ENCODE measurements around the gene PRUNE2.

- TF ChIP-seq CTCF (IDR thresholded peaks at IDR 0.05) (no peak), POLR2A (IDR thresholded peaks at IDR 0.05) (no peak)
Measured at GRCh38 chr9:76665458-76665857, 240.5 kb downstream of the PRUNE2 start.
